ENCODE measurements around the gene TTLL3.

The TTLL3 gene

GRCh38 chr3:9820543-9820942, 10.5 kb downstream of the TTLL3 start:
- H3K9ac ChIP-seq (ENCODE audit: low read length) = no peak overlapping the region
- no peak overlapping the region for H3K4me2 ChIP-seq (ENCODE audit: low read depth, low read length, poor library complexity, severe bottlenecking)

GRCh38 chr3:9820946-9821345, 10.9 kb downstream of the TTLL3 start:
- Histone ChIP-seq H2AFZ (ENCODE audit: low read depth, low read length, severe bottlenecking) (no peak overlapping the region), H3K4me3 (ENCODE audit: insufficient read depth, low read length, poor library complexity, severe bottlenecking) (no peak overlapping the region), H3K9ac (ENCODE audit: low read length) (no peak overlapping the region), H3K79me2 (ENCODE audit: insufficient read depth, low read length) (no peaks in the 10 kb centered on the region), H3K4me2 (ENCODE audit: low read depth, low read length, poor library complexity, severe bottlenecking) (no peak overlapping the region), H3K9me3 (ENCODE audit: insufficient read depth, low read length) (no peaks in the 10 kb centered on the region), H4K20me1 (ENCODE audit: low read depth, low read length) (no peaks in the 10 kb centered on the region), H3K9me2 (replicated peaks; ENCODE audit: insufficient read depth, low read length) (no peaks in the 10 kb centered on the region), H3K27me3 (ENCODE audit: low read length) (no peaks in the 10 kb centered on the region), H3K36me3 (ENCODE audit: low read length) (no peaks in the 10 kb centered on the region), H3F3A (ENCODE audit: insufficient read depth) (no peaks in the 10 kb centered on the region), H3K27ac (ENCODE audit: low read depth, low read length) (no peak overlapping the region)
- no peak for TF ChIP-seq CTCF (IDR thresholded peaks at IDR 0.05; ENCODE audit: insufficient read depth, low read length, poor library complexity, severe bottlenecking)

More at GRCh38 chr3:9820543-9820942, 10.5 kb downstream of the TTLL3 start:
- Histone ChIP-seq H3K79me2 (ENCODE audit: insufficient read depth, low read length) (no peaks in the 10 kb centered on the region), H2AFZ (ENCODE audit: low read depth, low read length, severe bottlenecking) (no peak overlapping the region), H3F3A (ENCODE audit: insufficient read depth) (no peaks in the 10 kb centered on the region), H3K4me3 (ENCODE audit: insufficient read depth, low read length, poor library complexity, severe bottlenecking) (no peak overlapping the region), H3K27me3 (ENCODE audit: low read length) (no peaks in the 10 kb centered on the region), H3K9me2 (replicated peaks; ENCODE audit: insufficient read depth, low read length) (no peaks in the 10 kb centered on the region), H3K27ac (ENCODE audit: low read depth, low read length) (no peak overlapping the region), H4K20me1 (ENCODE audit: low read depth, low read length) (no peaks in the 10 kb centered on the region), H3K36me3 (ENCODE audit: low read length) (no peaks in the 10 kb centered on the region), H3K9me3 (ENCODE audit: insufficient read depth, low read length) (no peaks in the 10 kb centered on the region)
- TF ChIP-seq EZH2phosphoT487 (conservative IDR thresholded peaks at IDR 0.05; ENCODE audit: low read length) = no peak
- no peak for TF ChIP-seq CTCF (IDR thresholded peaks at IDR 0.05; ENCODE audit: insufficient read depth, low read length, poor library complexity, severe bottlenecking)

- no peak for TF ChIP-seq CTCF (IDR thresholded peaks at IDR 0.05; ENCODE audit: insufficient read depth, low read length, poor library complexity, severe bottlenecking)
- no peaks in the 10 kb centered on the region for H3K79me2 ChIP-seq (ENCODE audit: insufficient read depth, low read length)
- H3K9me3 ChIP-seq (ENCODE audit: insufficient read depth, low read length) = no peaks in the 10 kb centered on the region
- no peak overlapping the region for H2AFZ ChIP-seq (ENCODE audit: low read depth, low read length, severe bottlenecking)
- no peak overlapping the region for H3K9ac ChIP-seq (ENCODE audit: low read length)
- no peaks in the 10 kb centered on the region for H3K36me3 ChIP-seq (ENCODE audit: low read length)
- H3K27ac ChIP-seq (ENCODE audit: low read depth, low read length) = no peak overlapping the region
- H3K4me2 ChIP-seq (ENCODE audit: low read depth, low read length, poor library complexity, severe bottlenecking) = no peak overlapping the region
- H3K27me3 ChIP-seq (ENCODE audit: low read length) = no peaks in the 10 kb centered on the region
- H3F3A ChIP-seq (ENCODE audit: insufficient read depth) = 0 out of 2 replicates have a peak, but pooled peaks cover 3% of the 10 kb centered on the region
- H3K4me3 ChIP-seq (ENCODE audit: insufficient read depth, low read length, poor library complexity, severe bottlenecking) = no peak overlapping the region
- no peaks in the 10 kb centered on the region for H3K9me2 ChIP-seq (replicated peaks; ENCODE audit: insufficient read depth, low read length)
- no peaks in the 10 kb centered on the region for H4K20me1 ChIP-seq (ENCODE audit: low read depth, low read length)
These were observed 15.5 kb downstream of the TTLL3 start for GRCh38 chr3:9825451-9826040.

Measured in SU-DHL-6 (cell line).